ENCODE results near the gene ZBTB4.

Gene ZBTB4

GRCh38 chr17:7436556-7437368, 42.7 kb downstream of the ZBTB4 start:
- Histone ChIP-seq H3K27ac (peak overlapping the region; percentile 72), H3K9me3 (no peaks in the 10 kb centered on the region), H3K36me3 (no peaks in the 10 kb centered on the region), H3K4me1 (ENCODE audit: control insufficient read depth in 1 of 2, insufficient read depth in 1 of 2, low read depth in 1 of 2, low read length in 1 of 2) (peaks cover 50 to 61% of the 10 kb centered on the region in 2 experiments), H3K4me3 (ENCODE audit: low read depth in 1 of 2, low read length in 1 of 2) (peak overlapping the region; percentile 58 to 75), H3K27me3 (peaks cover 51% of the 10 kb centered on the region)
- TF ChIP-seq CTCF (IDR thresholded peaks at IDR 0.05), result peak; percentile 82

DNA sequence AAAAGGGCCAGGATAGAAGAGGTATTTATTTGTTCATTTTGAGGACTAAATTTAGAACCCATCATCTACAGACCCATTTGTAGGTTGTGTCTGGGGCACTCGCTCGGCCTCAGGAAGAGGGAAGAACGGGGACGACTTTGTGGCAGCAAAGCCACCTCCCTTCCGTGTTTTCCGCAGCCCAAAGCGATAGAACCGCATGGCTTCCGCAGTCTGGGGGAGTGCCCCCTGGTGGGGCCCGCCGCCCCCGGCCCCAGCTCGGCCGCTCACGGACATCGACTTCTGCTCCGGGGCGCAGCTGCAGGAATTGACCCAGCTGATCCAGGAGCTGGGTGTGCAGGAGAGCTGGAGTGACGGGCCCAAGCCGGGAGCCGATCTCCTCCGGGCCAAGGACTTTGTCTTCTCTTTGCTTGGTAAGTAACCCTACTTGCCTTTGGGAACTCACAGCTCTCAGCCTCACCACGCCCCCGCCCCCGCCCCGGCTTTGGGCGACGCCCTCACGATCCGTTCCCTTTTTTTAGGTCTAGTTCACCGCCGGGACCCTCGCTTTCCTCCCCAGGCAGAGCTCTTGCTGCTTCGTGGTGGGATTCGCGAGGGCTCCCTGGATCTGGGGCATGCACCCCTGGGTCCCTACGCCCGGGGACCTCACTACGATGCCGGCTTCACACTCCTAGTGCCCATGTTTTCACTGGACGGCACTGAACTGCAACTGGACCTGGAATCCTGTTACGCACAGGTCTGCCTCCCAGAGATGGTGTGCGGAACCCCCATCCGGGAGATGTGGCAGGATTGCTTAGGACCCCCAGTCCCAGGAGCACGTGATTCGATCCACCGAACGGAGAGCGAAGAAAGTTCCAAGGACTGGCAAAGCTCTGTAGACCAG, 43.5 kb downstream of the ZBTB4 start:
- no peak for TF ChIP-seq CTCF (IDR thresholded peaks at IDR 0.05)
- H3K4me3 ChIP-seq (ENCODE audit: low read depth in 1 of 2, low read length in 1 of 2), result peak overlapping the region; percentile 58 to 75
- peaks cover 42% of the 10 kb centered on the region for H3K27me3 ChIP-seq
- H3K9me3 ChIP-seq, result no peaks in the 10 kb centered on the region
- H3K36me3 ChIP-seq, result no peaks in the 10 kb centered on the region
- peak overlapping the region; percentile 72 for H3K27ac ChIP-seq
- peaks cover 50 to 60% of the 10 kb centered on the region in 2 experiments for H3K4me1 ChIP-seq (ENCODE audit: control insufficient read depth in 1 of 2, insufficient read depth in 1 of 2, low read depth in 1 of 2, low read length in 1 of 2)

DNA sequence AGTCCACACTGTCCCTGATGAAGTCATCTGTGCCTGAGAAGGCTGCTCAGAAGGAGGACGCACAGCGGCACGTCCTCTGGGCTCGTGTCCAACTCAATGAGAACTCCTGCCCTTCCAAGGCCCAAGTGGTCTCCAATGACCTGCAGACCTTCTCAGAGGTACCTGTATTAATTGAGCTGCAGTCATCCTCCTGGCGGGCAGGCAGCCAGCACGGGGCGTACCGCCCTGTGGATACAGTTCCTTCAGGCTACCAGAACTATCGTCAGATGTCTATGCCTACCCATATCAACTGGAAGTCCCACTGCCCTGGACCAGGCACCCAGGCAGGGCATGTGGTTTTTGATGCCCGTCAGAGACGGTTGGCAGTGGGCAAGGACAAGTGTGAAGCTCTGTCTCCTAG, 47.1 kb downstream of the ZBTB4 start:
- no peak for TF ChIP-seq CTCF (IDR thresholded peaks at IDR 0.05)
- Histone ChIP-seq H3K4me1 (ENCODE audit: control insufficient read depth in 1 of 2, insufficient read depth in 1 of 2, low read depth in 1 of 2, low read length in 1 of 2) (peaks cover 24% of the 10 kb centered on the region in 2 experiments), H3K4me3 (ENCODE audit: low read depth in 1 of 2, low read length in 1 of 2) (no peak overlapping the region), H3K9me3 (no peaks in the 10 kb centered on the region), H3K27ac (no peak overlapping the region), H3K27me3 (peaks cover 6% of the 10 kb centered on the region), H3K36me3 (no peaks in the 10 kb centered on the region)

DNA sequence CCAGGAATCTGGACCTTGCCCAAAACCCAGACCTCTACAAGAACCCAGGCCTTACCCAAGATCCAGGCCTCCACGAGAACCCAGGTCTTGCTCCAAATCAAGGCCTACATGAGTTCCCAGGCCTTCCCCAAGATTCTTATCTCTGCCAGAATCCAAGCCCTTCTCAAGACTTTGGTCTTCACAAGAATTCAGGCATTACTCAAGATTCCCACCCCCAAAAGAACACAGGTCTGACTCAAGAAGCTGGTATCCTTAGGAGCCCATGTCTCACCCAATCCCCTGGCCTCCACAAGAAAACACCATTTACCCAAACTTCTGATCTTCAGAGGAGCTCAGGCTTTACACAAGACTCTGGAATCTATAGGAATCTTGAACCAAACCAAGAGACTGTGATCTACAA, 48.2 kb downstream of the ZBTB4 start:
- no peaks in the 10 kb centered on the region for H3K9me3 ChIP-seq
- TF ChIP-seq CTCF (IDR thresholded peaks at IDR 0.05), result no peak
- H3K4me1 ChIP-seq (ENCODE audit: control insufficient read depth in 1 of 2, insufficient read depth in 1 of 2, low read depth in 1 of 2, low read length in 1 of 2), result peaks cover 13% of the 10 kb centered on the region in 2 experiments
- no peaks in the 10 kb centered on the region for H3K36me3 ChIP-seq
- no peak overlapping the region for H3K27ac ChIP-seq
- H3K4me3 ChIP-seq (ENCODE audit: low read depth in 1 of 2, low read length in 1 of 2), result no peak overlapping the region
- no peaks in the 10 kb centered on the region for H3K27me3 ChIP-seq

- no peak overlapping the region for H3K27ac ChIP-seq
- H3K4me1 ChIP-seq (ENCODE audit: control insufficient read depth in 1 of 2, insufficient read depth in 1 of 2, low read depth in 1 of 2, low read length in 1 of 2), result no peaks in the 10 kb centered on the region
- H3K9me3 ChIP-seq, result no peaks in the 10 kb centered on the region
- H3K4me3 ChIP-seq (ENCODE audit: low read depth in 1 of 2, low read length in 1 of 2), result no peak overlapping the region
- no peak for TF ChIP-seq CTCF (IDR thresholded peaks at IDR 0.05)
- no peaks in the 10 kb centered on the region for H3K27me3 ChIP-seq
- no peaks in the 10 kb centered on the region for H3K36me3 ChIP-seq
Observed at GRCh38 chr17:7429722-7430121, 49.7 kb downstream of the ZBTB4 start.

All from neutrophil (primary cell).